Activated effector memory CD4-positive, alpha-beta T cell treated with Interleukin-2 at 50 U/mL for 16 hours (primary cell): Measurements from ENCODE around the gene ANGPTL3.

Experiments used
- DNase-seq: peaks from one replicate; pipeline ENCODE4 v3.0.0-alpha.2; 2020

ANGPTL3 gene

GRCh38 chr1:62637392-62638105, 40.2 kb downstream of the ANGPTL3 start:
- DNase-seq: no peak

GRCh38 chr1:62643283-62643682, 46.0 kb downstream of the ANGPTL3 start:
- no peak for DNase-seq

- DNase-seq: no peak
Observed at GRCh38 chr1:62652387-62652786, 55.1 kb downstream of the ANGPTL3 start.

- no peak for DNase-seq
Observed at GRCh38 chr1:62654744-62655143, 57.4 kb downstream of the ANGPTL3 start.
